Measurements from ENCODE around the gene CFAP126. TPM values are rescaled to one million over a fixed set of nuclear protein-coding genes. Genes with fewer than 3 reads are reported as not detected.
"Not testable (repeated sequence)": the region's sequence is repeated elsewhere in the genome, so short reads cannot be mapped to it uniquely, and the experiment has no call there.

Gene CFAP126
- total RNA-seq, 2 donors from 2014 or later = not detected

GRCh38 chr1:161333166-161333565 is 34.5 kb downstream of the CFAP126 start:
- intact Hi-C loops (cut with DNase I) = no loop called here
- H3K27me3 ChIP-seq = no peaks in the 10 kb centered on the region
- WGBS, 2 donors = 92 to 93% methylated on average over 9 of the region's 9 CpGs
- no peak overlapping the region for H3K27ac ChIP-seq
- no peak for ATAC-seq
- TF ChIP-seq POLR2A (IDR thresholded peaks at IDR 0.05) (no peak), CTCF (IDR thresholded peaks at IDR 0.05) (no peak)
- DNase-seq = no peak
- H3K4me3 ChIP-seq = no peak overlapping the region
- no peaks in the 10 kb centered on the region for H3K9me3 ChIP-seq
- H3K4me1 ChIP-seq = no peaks in the 10 kb centered on the region
- peaks cover 0 to 19% of the 10 kb centered on the region in 2 donors for H3K36me3 ChIP-seq (replicated peaks in 1 of 2; ENCODE audit: insufficient read depth in 1 of 2, low read depth in 2 of 2)

- WGBS, 2 donors = 74 to 79% methylated on average over 4 of the region's 4 CpGs
- Histone ChIP-seq H3K36me3 (replicated peaks in 1 of 2; ENCODE audit: insufficient read depth in 1 of 2, low read depth in 2 of 2) (peaks cover 0 to 19% of the 10 kb centered on the region in 2 donors), H3K27ac (no peak overlapping the region), H3K4me3 (no peak overlapping the region), H3K4me1 (no peaks in the 10 kb centered on the region), H3K9me3 (no peaks in the 10 kb centered on the region), H3K27me3 (no peaks in the 10 kb centered on the region)
- ATAC-seq (no peak), DNase-seq (no peak)
- intact Hi-C loops (cut with DNase I) = no loop called here
- TF ChIP-seq POLR2A (IDR thresholded peaks at IDR 0.05) (no peak), CTCF (IDR thresholded peaks at IDR 0.05) (no peak)
Observed at GRCh38 chr1:161330346-161330745, 37.3 kb downstream of the CFAP126 start.

- WGBS, 2 donors = 83 to 85% methylated on average over 4 of the region's 4 CpGs
- H3K27ac ChIP-seq = no peak overlapping the region
- no peaks in the 10 kb centered on the region for H3K27me3 ChIP-seq
- no peak for DNase-seq
- TF ChIP-seq CTCF (IDR thresholded peaks at IDR 0.05) = no peak
- no peak for TF ChIP-seq POLR2A (IDR thresholded peaks at IDR 0.05)
- intact Hi-C loops (cut with DNase I) = no loop called here
- ATAC-seq = no peak
- H3K4me1 ChIP-seq = peaks cover 6% of the 10 kb centered on the region
- no peak overlapping the region for H3K4me3 ChIP-seq
- H3K36me3 ChIP-seq (replicated peaks in 1 of 2; ENCODE audit: insufficient read depth in 1 of 2, low read depth in 2 of 2) = peaks cover 0 to 7% of the 10 kb centered on the region in 2 donors
- H3K9me3 ChIP-seq = no peaks in the 10 kb centered on the region
Observed at GRCh38 chr1:161324020-161324419, 43.7 kb downstream of the CFAP126 start.

GRCh38 chr1:161315841-161316674 is 51.6 kb downstream of the CFAP126 start:
- intact Hi-C loops (cut with DNase I); H3K9me3 ChIP-seq; DNase-seq; H3K27ac ChIP-seq; H3K27me3 ChIP-seq; ATAC-seq; H3K36me3 ChIP-seq (replicated peaks in 1 of 2; ENCODE audit: insufficient read depth in 1 of 2, low read depth in 2 of 2); H3K4me3 ChIP-seq: not testable (repeated sequence)
- H3K4me1 ChIP-seq = peaks cover 45% of the 10 kb centered on the region
- WGBS, 2 donors = 71 to 73% methylated on average over 17 of the region's 17 CpGs

Small RNA genes lying within 50 kb of the gene (small RNA-seq; reads per million reads assigned to genes)
- gene AL592295.2 (not detected), gene RNU6-481P (not detected)

Other genes with a start within 250 kb of the CFAP126 start
- gene PFDN2, start 249.8 kb downstream of the CFAP126 start, total RNA-seq = 10 to 100 TPM; 29.6 to 54.7 TPM
- gene NIT1, start 249.8 kb downstream of the CFAP126 start, total RNA-seq = 10 to 100 TPM; 22.8 to 38.6 TPM
- gene DEDD, start 235.2 kb downstream of the CFAP126 start, total RNA-seq = 10 to 100 TPM; 12.9 to 15.8 TPM
- gene UFC1, start 213.9 kb downstream of the CFAP126 start, total RNA-seq = 10 to 100 TPM; 33.6 to 48.8 TPM
- gene USP21, start 208.4 kb downstream of the CFAP126 start, total RNA-seq = 10 to 100 TPM; 17.8 to 21.0 TPM
- 10 to 100 TPM; 16.2 to 18.9 TPM for gene PPOX, start 201.4 kb downstream of the CFAP126 start, total RNA-seq
- gene B4GALT3, start 190.4 kb downstream of the CFAP126 start, total RNA-seq = 10 to 100 TPM; 20.2 to 29.3 TPM
- 1 to 10 TPM; 6.7 to 7.9 TPM for gene ADAMTS4, start 168.8 kb downstream of the CFAP126 start, total RNA-seq
- 10 to 100 TPM; 46.4 to 67.2 TPM for gene NDUFS2, start 165.5 kb downstream of the CFAP126 start, total RNA-seq
- 10 to 100 TPM; 27.0 to 42.0 TPM for gene FCER1G, start 152.6 kb downstream of the CFAP126 start, total RNA-seq
- not detected for gene APOA2, start 144.2 kb downstream of the CFAP126 start, total RNA-seq
- 1 to 10 TPM; 1.8 to 8.9 TPM for gene TOMM40L, start 141.8 kb downstream of the CFAP126 start, total RNA-seq
- not detected for gene NR1I3, start 129.7 kb downstream of the CFAP126 start, total RNA-seq
- gene PCP4L1, start 109.1 kb downstream of the CFAP126 start, total RNA-seq = not detected
- 1 to 10 TPM; 3.6 to 6.6 TPM for gene MPZ, start 57.9 kb downstream of the CFAP126 start, total RNA-seq
- 10 to 100 TPM; 22.7 to 26.2 TPM for gene SDHC, start 53.5 kb downstream of the CFAP126 start, total RNA-seq
- 10 to 100 TPM; 30.0 to 51.6 TPM for gene FCGR2A, start 137.6 kb upstream of the CFAP126 start, total RNA-seq
- 1 to 10 TPM in 1 of 2 donors, under 1 TPM in 1; 0.66 to 1.6 TPM for gene HSPA6, start 156.7 kb upstream of the CFAP126 start, total RNA-seq
- gene FCGR3A, start 181.9 kb upstream of the CFAP126 start, total RNA-seq = 1 to 10 TPM in 1 of 2 donors, not detected in 1; 5.2 TPM